Ovary (tissue), 9 donors: ENCODE results near the gene SENP6. TPM values are rescaled to one million over a fixed set of nuclear protein-coding genes. Genes with fewer than 3 reads are reported as not detected.
"Not testable (repeated sequence)": the region's sequence is repeated elsewhere in the genome, so short reads cannot be mapped to it uniquely, and the experiment has no call there.

Experiments
- DNase-seq, 5 donors: peaks; one replicate each; pipeline ENCODE4 v3.0.0-alpha.2; 2019 to 2020
- H3K27ac ChIP-seq, 2 donors: fragments of 200-600 bp; one replicate each; pipeline versions ENCODE4 v1.5.1 to v1.8.0; 2019 to 2022
- H3K27me3 ChIP-seq: fragments of 200-600 bp; one replicate; pipeline ENCODE4 v1.8.0; 2022
- H3K36me3 ChIP-seq: fragments of 200-600 bp; sonication (generic); one replicate; pipeline ENCODE4 v1.5.1; 2019
- H3K4me1 ChIP-seq: one replicate; pipeline ENCODE4 v1.8.1; 2013; ENCODE audit warnings: mild to moderate bottlenecking, moderate library complexity; ENCODE audit not compliant: insufficient read depth
- H3K4me3 ChIP-seq: fragments of 200-600 bp; sonication (generic); one replicate; pipeline ENCODE4 v1.5.1; 2017
- H3K9me3 ChIP-seq, 2 donors: fragments of 200-600 bp in 1 of 2; sonication (generic) in 1 of 2; one replicate each; pipeline versions ENCODE4 v1.5.1 to v1.8.1; 2013 to 2019; ENCODE audit warnings: mild to moderate bottlenecking in 1 of 2, moderate library complexity in 1 of 2
- EP300 ChIP-seq: sonication (generic); formaldehyde crosslinking; IDR thresholded peaks from one replicate; pipeline ENCODE4 v1.6.1; 2017; ENCODE audit warnings: antibody characterized with exemption
- POLR2A ChIP-seq: fragments of 450-650 bp; IDR thresholded peaks from one replicate; pipeline ENCODE4 v1.6.1; 2017; ENCODE audit warnings: antibody characterized with exemption, mild to moderate bottlenecking, moderate library complexity
- WGBS, 3 donors: extraction: QIAGEN DNeasy Blood & Tissue Kit in 1 of 3; methylation state at CpG; one replicate each; pipeline versions ENCODE4 v1.1.5 to v1.1.7; 2013 to 2017; 5-methylcytosine and 5-hydroxymethylcytosine counted together
- intact Hi-C, 4 donors: fragments of 100-400 bp; cut with DNase I; formaldehyde crosslinking; loops; one replicate each; pipeline versions ENCODE4 v1.11.0 to v1.15.1; 2022 to 2023
- polyA plus RNA-seq, 2 donors: library from polyadenylated mRNA; stranded (reverse); fragments of 200-250 nt in 1 of 2; fragments of 350-450 nt in 1 of 2; fragmentation: Illumina TruSeq in 1 of 2; extraction: RNeasy Lipid Tissue Mini Kit (QIAGEN cat#74804) in 1 of 2; gene quantifications; one replicate each; pipeline ENCODE4 v1.2.3, GENCODE V29; 2013 to 2014
- total RNA-seq, 7 donors: library from RNA; depleted of rRNA in 2 of 7; stranded (reverse); fragments of >200 nt in 2 of 7; fragmentation: NEBNext Ultra II Directional in 3 of 7; extraction: Animal tissue kit (Norgen Biotek cat#: 25700) in 3 of 7; gene quantifications; one replicate each; pipeline versions ENCODE4 v1.1.0 to v1.2.4, GENCODE V29; 2016 to 2023
- TF ChIP-seq, protein P1 (sequence below), 3 donors: fragments of 450-650 bp in 2 of 3; fragments of 200-600 bp in 1 of 3; IDR thresholded peaks; one replicate each; pipeline versions ENCODE4 v1.5.1 to v1.8.0; 2016 to 2022; ENCODE audit warnings: antibody characterized with exemption in 3 of 3, mild to moderate bottlenecking in 1 of 3
- donor health status: DM: no; HTN: no; CAD: no; lungs with moderate emphysema.
- donor health status: DM: no; HTN: no; CAD: no.
- donor health status: Bipolar disorder and iron deficiency.
- donor health status: DM: yes; HTN: yes; CAD: no.
- donor health status: DM: no; HTN: no; CAD: no.
- donor health status: DM: yes; HTN: yes; CAD: no.

The SENP6 gene
- total and polyA plus RNA-seq, 9 donors = 43.0 to 158 (median 132) TPM

DNA sequence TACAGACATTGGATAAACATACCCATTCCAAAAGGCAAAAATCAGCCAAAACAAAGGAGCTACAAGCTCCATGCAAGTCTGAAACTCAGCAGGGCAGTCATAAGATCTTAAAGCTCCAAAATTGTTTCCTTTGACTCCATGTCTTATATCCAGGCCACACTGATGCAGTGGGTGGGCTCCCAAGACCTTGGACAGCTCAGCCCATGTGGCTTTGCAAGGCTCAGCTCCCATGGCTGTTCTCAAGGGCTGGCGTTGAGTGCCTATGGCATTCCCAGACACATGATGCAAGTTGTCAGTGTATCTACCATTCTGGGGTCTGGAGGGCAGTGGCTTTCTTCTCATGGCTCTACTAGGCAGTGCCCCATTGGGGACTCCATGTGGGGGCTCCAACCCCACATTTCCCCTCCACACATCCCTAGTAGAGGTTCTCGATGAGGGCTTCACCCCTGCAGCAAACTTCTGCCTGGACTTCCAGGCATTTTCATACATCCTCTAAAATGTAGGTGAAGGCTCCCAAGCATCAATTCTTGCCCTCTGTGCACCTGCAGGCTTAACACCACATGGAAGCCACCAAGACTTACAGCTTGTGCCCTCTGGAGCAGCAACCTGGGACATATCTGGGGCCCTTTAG lies 35.4 kb upstream of the SENP6 start:
- no peaks in the 10 kb centered on the region for H3K27me3 ChIP-seq
- intact Hi-C loops = no loop called here

DNA sequence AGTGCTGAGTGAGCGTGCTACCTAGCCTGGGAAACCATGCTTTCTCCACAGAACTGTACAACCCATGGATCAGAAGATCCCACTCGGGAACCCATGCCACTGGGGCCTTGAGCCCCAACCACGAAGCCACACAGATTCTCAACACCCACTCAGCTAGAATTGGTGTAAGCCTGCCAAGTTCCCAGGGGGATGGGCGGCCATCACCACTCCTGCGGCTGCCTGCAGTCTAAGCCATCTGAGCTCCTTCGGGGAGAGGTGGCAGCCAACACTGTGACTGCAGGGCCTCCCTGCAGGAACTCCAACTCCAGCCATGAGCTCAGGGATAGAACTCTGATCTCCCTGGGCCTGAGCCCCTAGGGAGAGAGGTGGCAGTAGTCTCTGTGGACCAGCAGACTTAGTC lies 33.6 kb upstream of the SENP6 start:
- no peak for DNase-seq
- intact Hi-C loops = no loop called here
- Histone ChIP-seq H3K27me3 (no peaks in the 10 kb centered on the region), H3K4me1 (no peaks in the 10 kb centered on the region), H3K27ac (no peak overlapping the region), H3K4me3 (no peak overlapping the region), H3K36me3 (no peaks in the 10 kb centered on the region), H3K9me3 (no peaks in the 10 kb centered on the region)
- TF ChIP-seq, protein P1, sequence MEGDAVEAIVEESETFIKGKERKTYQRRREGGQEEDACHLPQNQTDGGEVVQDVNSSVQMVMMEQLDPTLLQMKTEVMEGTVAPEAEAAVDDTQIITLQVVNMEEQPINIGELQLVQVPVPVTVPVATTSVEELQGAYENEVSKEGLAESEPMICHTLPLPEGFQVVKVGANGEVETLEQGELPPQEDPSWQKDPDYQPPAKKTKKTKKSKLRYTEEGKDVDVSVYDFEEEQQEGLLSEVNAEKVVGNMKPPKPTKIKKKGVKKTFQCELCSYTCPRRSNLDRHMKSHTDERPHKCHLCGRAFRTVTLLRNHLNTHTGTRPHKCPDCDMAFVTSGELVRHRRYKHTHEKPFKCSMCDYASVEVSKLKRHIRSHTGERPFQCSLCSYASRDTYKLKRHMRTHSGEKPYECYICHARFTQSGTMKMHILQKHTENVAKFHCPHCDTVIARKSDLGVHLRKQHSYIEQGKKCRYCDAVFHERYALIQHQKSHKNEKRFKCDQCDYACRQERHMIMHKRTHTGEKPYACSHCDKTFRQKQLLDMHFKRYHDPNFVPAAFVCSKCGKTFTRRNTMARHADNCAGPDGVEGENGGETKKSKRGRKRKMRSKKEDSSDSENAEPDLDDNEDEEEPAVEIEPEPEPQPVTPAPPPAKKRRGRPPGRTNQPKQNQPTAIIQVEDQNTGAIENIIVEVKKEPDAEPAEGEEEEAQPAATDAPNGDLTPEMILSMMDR (IDR thresholded peaks at IDR 0.05) = no peak
- TF ChIP-seq EP300 = no peak
- no peak for TF ChIP-seq POLR2A
- WGBS, 3 donors = 84 to 93% (median 91%) methylated on average over 6 of the region's 6 CpGs

More for the DNA sequence above, 35.4 kb upstream of the SENP6 start:
- no peaks in the 10 kb centered on the region for H3K4me1 ChIP-seq
- no peak overlapping the region for H3K4me3 ChIP-seq
- H3K36me3 ChIP-seq = no peaks in the 10 kb centered on the region
- no peak for DNase-seq
- no peak overlapping the region for H3K27ac ChIP-seq
- TF ChIP-seq, protein P1 (IDR thresholded peaks at IDR 0.05) = no peak
- no peak for TF ChIP-seq POLR2A
- no peak for TF ChIP-seq EP300
- WGBS, 3 donors = 96 to 97% (median 97%) methylated on average over 2 of the region's 2 CpGs
- no peaks in the 10 kb centered on the region for H3K9me3 ChIP-seq

DNA sequence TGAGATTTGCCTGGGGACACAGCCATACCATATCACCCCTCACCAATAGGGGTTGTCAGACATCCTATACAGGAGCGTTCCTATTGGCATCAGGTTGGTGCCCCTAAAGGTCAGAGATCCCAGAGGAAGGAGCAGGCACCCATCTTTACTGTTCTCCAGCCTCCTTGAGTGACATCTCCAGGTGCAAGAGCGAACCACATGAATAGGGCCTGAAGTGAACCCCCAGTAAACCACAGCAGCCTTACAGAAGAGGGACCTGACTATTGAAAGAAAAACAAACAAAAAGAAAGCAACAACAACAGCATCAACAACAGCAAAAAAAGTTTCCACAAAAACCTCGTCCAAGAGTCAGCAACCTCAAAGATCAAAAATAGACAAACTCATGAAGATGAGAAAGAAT lies 32.7 kb upstream of the SENP6 start:
- Histone ChIP-seq H3K27me3 (no peaks in the 10 kb centered on the region), H3K4me1 (no peaks in the 10 kb centered on the region), H3K36me3 (no peaks in the 10 kb centered on the region), H3K9me3 (no peaks in the 10 kb centered on the region), H3K27ac (no peak overlapping the region), H3K4me3 (no peak overlapping the region)
- 57 to 63% (median 62%) methylated on average over 3 of the region's 3 CpGs for WGBS, 3 donors
- intact Hi-C loops = no loop called here
- TF ChIP-seq POLR2A (no peak), EP300 (no peak)
- no peak for DNase-seq

- H3K27ac ChIP-seq = not testable (repeated sequence)
Measured at GRCh38 chr6:75570671-75571070, 31.0 kb upstream of the SENP6 start.

GRCh38 chr6:75572072-75572471 lies 29.6 kb upstream of the SENP6 start:
- WGBS, 3 donors = 89 to 93% (median 89%) methylated on average over 2 of the region's 2 CpGs
- intact Hi-C loops = no loop called here

More at GRCh38 chr6:75570671-75571070, 31.0 kb upstream of the SENP6 start:
- H3K9me3 ChIP-seq, H3K4me3 ChIP-seq, H3K4me1 ChIP-seq, H3K27me3 ChIP-seq, DNase-seq, H3K36me3 ChIP-seq, intact Hi-C loops: not testable (repeated sequence)
- 93 to 94% (median 94%) methylated on average over 6 of the region's 6 CpGs for WGBS, 3 donors

More at GRCh38 chr6:75572072-75572471, 29.6 kb upstream of the SENP6 start:
- DNase-seq = no peak
- Histone ChIP-seq H3K4me1 (no peaks in the 10 kb centered on the region), H3K4me3 (no peak overlapping the region), H3K36me3 (no peaks in the 10 kb centered on the region), H3K27ac (no peak overlapping the region), H3K27me3 (no peaks in the 10 kb centered on the region), H3K9me3 (no peaks in the 10 kb centered on the region)
- TF ChIP-seq, protein P1 (IDR thresholded peaks at IDR 0.05) = no peak
- TF ChIP-seq EP300 (no peak), POLR2A (no peak)
